Activated gamma-delta T cell (primary cell): ENCODE results near the gene SERF1B.
"Not testable (repeated sequence)": the region's sequence is repeated elsewhere in the genome, so short reads cannot be mapped to it uniquely, and the experiment has no call there.

ENCODE experiments used
- DNase-seq: peaks from one replicate; lab custom pipeline; 2025; lab: John Stamatoyannopoulos, UW
- total RNA-seq, 2 donors: gene quantifications; one replicate each; lab custom pipeline; 2026; lab: John Stamatoyannopoulos, UW

SERF1B gene
- 0.70 to 0.92 reads per million in 2 donors for total RNA-seq

GRCh38 chr5:70025106-70025844 lies at the start of gene SERF1B:
TSS of gene SERF1B (plus strand) at chr5:70025251. CDS start at chr5:70025452, 201 bp downstream.
- DNase-seq = not testable (repeated sequence)

GRCh38 chr5:69991713-69992112 lies 33.3 kb upstream of the SERF1B start:
- not testable (repeated sequence) for DNase-seq

- DNase-seq = not testable (repeated sequence)
Measured at GRCh38 chr5:69995535-69995934, 29.5 kb upstream of the SERF1B start.

- DNase-seq = not testable (repeated sequence)
Measured at GRCh38 chr5:70020660-70021059, 4.4 kb upstream of the SERF1B start.

GRCh38 chr5:70025845-70026145 lies 744 bp downstream of the SERF1B start:
- not testable (repeated sequence) for DNase-seq

GRCh38 chr5:70031204-70031603 lies 6.2 kb downstream of the SERF1B start:
- not testable (repeated sequence) for DNase-seq

- not testable (repeated sequence) for DNase-seq
Measured at GRCh38 chr5:70041411-70041810, 16.4 kb downstream of the SERF1B start.

- DNase-seq = not testable (repeated sequence)
Measured at GRCh38 chr5:70049790-70050142, 24.7 kb downstream of the SERF1B start.

GRCh38 chr5:70056289-70056942 lies 31.4 kb downstream of the SERF1B start:
- not testable (repeated sequence) for DNase-seq

- not testable (repeated sequence) for DNase-seq
Measured at GRCh38 chr5:70057140-70057539, 32.1 kb downstream of the SERF1B start.

GRCh38 chr5:70077632-70078031 lies 52.6 kb downstream of the SERF1B start:
- DNase-seq = not testable (repeated sequence)

- not testable (repeated sequence) for DNase-seq
Measured at GRCh38 chr5:70088907-70089464, 63.9 kb downstream of the SERF1B start.

- DNase-seq = not testable (repeated sequence)
Measured at GRCh38 chr5:70091776-70092175, 66.7 kb downstream of the SERF1B start.
